NCI-H748 (cell line): ENCODE measurements around the gene ADPRHL1.
"Not testable (repeated sequence)": the region's sequence is repeated elsewhere in the genome, so short reads cannot be mapped to it uniquely, and the experiment has no call there.

Experiments used
- DNase-seq: peaks from one replicate; lab custom pipeline; 2025; ENCODE audit not compliant: unreplicated experiment; lab: John Stamatoyannopoulos, UW

Gene ADPRHL1

DNA sequence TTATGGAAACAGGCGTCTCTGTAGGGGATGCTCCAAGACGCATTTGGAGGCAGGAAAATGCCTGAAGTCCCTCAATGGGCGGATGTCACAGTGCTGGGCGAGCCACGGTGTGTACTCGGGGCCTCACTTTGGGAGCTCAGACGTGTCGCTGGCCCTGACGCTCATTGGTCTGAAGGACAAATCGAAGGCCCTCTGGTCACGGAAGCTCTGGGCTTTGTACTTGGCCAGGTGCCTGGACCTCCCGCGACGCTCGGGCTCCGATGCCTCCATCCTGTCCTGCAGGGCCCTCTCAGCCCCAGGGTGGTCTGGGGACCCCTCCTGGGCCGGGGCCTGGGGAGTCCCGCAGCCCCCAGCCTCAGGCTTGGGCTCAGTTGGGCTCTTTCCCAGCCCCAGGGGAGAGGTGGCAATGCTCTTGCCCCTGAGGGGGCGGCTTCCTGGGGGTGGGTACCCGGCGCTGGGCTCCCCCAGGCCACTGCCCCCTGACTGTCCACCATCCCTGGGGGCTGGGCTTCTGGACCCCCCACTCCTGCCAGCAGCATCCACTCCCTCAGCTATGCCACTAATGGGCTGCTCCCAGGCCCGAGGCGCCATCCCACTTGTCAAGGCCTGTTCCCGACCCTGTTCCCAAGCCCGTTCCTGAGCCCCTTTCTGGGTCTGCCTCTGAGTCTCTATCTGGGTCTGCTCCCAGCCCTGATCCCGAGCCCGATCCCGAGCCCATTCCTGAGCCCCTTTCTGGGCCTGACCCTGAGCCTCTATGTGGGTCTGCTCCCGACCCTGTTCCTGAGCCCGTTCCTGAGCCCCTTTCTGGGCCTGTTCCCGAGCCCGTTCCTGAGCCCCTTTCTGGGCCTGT lies 49.8 kb downstream of the ADPRHL1 start:
- DNase-seq = no peak

DNA sequence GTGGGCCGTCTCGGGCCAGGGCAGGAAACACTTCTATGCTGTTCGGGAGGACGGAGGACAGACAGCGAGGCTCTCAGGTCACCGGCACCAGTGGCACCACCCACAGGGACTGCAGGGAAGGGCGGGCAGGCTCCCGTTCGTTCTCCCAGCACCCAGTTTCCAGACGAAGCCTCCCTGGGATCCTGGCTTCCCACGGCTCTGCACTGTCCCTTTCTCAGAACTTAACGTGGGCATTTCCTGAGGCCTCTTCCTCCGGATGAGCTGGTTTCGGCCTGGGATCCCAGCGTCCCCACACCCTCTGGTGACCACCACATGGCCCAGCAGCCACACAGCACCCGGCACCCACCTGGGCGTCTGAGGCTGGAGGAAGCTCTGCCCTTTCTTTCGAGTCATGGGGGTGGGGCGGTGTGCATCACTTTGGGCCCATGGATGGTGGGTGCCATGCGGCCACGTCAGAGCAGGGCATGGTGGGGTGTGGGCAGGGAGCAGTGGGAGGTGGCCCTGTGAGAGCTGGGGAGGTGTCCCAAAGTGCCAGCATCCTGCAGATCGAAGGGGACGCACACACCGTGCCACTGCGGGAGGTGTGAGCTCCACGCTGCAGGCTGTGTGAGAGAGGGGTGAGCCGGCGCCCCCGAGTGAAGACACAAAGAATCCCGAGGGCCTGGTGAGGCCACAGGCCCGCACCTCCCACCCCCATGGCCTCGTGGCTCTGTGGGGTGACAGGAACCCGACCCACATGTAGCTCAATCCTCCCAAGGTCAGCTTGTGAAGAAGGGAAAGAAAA lies 50.6 kb downstream of the ADPRHL1 start:
- DNase-seq = no peak

DNA sequence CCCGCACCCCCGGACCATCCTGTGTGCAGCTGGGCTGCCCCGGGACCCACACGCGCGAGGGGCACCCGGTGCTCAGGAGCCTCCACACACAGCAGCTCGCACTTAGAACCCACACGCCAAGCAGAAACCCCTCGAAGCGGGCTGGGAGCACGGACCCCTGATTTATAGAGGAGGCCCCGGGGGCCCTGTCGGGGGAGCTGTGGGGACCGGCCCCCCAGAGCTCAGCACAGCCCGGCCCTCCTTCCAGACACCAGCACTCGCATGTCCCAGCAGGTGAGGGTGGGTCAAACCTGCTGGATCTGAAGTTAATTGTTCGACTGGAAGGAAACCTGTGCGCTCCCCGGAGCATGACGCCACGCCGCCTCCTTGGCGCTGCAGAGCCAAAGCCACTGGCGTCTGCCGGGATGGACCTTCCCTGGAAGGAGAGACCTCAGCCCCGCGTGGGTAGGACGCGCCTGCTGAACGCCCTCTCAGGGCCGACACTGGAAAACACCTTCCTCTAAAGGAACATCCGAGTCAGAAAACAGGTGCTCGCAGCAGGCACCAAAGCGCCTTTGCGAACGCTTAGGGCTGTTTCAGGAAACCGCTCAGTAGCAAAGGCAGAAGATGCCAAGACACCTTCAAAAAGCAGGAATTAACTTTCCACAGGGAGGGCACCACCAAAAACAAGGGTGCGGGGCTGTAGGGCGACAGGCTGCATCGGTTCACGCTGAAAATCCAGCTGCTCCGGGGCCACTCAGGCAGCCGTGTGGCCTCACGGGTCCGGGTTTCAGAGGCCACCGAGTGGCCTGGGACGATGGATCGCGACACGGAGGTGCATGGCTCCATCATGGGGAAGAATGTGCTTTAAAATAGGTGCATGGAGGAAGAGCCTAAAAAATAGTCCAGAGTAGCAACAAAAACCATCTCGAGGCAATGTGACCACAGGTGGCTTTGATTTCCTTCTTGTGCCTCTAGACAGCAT lies 51.6 kb downstream of the ADPRHL1 start:
- DNase-seq = no peak

DNA sequence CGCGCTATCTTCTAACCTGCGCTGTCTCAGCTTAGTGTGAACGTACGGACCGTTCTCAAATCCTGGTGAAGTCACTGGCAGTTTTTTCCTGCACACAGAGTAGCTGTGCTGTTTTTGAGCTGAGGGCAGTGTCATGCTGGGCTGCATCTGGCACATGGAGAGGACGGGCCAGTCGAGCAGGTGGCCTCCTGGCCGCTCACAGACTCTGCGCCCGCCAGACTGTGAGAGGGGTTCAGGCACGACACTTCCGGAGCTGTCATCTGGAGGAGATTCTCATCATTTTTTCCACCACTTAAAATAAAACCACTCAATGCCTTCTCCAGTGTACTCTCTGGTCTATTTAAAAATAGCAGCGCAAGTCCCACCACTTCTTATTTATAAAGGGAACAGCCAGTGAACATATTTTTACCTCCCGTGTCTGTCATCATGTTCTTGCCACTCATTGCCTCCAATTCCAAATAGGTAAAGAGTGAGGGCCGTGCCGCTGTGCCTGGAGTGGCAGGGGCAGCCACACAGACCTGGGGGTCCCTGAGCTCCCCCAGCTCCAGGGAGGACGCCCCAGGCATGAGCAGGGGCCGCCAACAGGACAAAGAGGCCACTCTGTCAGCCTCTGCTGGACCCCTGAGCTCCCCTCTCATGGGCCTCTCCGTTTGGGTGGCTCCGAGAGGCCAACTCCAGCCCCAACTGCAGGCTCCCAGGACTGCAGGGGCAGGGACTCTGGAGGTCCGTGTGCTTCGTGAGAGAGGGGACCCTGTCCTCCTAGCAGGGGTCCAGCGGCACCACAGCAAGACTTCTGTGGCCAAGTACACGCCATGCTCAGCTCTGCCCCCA lies 52.5 kb downstream of the ADPRHL1 start:
- no peak for DNase-seq

DNA sequence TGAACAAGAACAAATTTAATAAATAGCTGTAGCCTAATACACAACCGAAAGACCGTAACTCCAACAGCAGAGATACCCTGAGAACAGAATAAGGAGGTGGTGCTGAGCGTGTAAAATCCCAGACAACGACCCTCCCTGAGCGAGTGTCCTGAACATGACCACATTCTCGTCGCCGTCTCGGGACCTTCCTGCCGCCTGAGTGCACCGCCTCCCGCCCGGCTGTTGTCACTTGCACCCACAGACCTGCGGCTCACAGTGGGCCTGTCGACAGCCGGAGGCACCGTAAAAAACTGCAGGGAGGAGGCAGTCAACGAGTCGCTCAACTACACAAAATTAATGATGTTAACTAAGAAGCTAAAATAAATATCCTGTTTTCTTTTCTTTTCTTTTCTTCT lies 53.5 kb downstream of the ADPRHL1 start:
- DNase-seq = no peak

DNA sequence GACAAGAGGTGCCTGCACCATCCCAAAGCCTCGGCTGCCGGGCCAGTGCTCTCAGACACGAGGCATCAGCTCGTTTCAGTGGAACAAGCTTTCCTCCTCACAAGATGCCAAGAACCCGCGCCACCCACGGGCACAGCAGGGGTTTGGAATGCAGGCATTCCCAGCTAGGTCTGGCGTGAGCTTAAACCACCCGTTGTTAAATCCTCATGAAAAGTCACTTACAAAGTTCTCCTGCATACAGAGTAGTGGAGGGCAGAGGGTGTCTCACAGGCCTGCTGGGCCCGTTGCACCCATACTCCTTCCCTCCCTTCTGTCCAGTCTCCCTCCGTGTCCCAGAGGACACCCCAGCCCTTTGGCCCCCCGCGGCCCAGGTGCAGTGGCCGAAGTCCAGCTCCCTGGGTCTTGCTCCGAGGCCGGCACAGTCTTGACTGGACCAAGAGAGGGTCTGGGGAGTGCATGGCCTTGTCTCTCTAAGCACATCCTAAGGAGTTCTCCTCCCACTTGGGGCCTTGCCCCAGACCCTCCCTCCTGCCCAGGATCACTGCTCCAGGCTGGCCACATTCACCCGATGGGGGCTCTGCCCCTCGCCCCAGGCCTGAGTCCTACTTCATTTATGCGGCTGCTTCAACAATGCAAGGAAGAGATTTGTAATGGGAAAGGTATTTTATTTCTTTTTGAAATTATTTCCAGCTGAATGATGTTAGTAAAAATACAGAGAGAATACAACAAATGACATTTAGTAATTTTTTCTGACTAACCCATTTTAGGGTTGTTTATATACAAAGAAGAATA lies 54.1 kb downstream of the ADPRHL1 start:
- no peak for DNase-seq

DNA sequence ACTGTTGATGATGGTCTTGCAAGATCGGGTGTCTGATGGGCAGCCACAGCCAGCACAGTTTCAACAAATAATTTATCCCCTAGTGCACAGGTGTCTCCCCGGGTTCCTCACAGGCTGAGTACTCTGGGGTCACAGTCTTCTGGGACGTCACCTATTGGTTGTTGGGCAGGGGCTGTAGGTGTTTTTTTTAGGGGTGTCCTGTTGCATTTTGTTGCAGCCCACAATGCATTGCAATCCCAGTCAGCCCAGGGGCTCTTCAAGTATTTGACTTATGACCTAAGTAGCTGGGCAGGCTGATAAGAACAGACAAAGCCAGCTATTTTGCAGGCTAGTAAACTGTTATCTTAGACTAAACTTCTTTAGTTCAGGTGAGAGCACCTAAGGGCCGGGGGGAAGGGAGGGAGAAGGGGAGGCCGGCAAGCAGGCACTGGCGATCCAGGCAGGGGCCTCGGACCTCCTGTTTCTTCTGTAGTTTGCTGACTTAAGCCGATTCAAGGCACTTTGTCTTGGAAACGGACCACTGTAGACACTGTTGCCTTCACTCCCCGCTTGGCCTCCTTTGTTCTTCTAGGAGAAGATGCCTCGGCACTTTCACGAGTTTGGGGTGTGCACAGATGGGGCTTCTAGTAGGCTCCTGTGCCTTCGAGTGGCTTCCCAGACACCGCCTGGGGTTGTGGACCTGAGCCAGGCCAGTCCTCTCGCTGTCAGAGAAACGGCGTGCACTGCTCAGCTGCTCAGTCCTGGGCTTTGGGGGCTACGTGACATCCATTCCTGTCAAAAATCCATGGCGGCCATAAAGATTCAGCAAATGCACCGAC lies 55.5 kb downstream of the ADPRHL1 start:
- no peak for DNase-seq

DNA sequence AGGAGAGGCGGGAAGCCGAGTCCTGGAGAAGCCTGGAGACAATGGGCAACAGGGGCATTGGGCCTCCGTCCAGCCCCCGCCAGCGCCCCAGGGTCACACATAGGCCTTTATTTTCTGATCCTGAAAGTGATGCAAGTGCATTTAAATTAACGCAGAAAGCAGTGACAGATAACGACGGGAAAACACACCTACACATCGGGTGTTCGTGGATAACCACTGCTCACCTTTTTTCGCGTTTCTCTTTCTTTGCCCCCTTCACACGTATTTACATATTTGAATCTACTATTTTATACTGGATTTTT lies 59.0 kb downstream of the ADPRHL1 start:
- DNase-seq = no peak

DNA sequence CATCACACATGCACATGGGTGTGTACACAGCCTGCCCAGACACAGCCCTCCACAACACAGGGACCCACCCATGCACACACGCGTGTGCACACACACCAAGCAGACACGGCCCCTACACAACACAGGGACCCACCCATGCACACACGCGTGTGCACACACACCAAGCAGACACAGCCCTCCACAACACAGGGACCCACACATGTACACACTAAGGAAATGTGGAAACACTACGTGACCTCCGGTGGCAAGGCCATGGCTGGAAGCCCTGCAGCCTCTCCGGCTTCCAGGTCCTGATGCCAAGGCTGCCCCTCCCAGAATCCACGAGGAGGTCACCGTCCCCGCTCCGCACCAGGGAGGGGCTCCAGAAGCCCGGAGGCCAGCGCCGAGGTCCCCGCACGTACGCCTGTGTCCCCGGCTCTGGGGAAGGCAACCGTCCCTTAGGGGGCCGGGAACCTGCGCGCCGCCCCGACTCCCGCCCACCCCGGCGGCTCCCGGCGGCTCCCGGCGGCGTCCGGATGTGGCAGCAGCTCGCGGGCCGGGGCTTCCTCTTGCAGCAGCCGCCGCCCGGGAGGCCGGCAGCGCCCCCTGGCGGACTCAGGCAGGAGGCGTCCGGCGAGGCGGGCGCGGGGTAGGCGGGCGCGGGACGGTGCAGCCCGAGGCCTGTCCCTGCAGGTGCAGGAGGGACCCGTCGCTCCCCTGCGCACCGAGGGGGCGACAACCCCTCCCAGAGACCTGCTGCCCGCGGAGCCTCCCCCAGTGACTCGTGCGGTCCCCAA lies 59.5 kb downstream of the ADPRHL1 start:
- peak; percentile 84 for DNase-seq

DNA sequence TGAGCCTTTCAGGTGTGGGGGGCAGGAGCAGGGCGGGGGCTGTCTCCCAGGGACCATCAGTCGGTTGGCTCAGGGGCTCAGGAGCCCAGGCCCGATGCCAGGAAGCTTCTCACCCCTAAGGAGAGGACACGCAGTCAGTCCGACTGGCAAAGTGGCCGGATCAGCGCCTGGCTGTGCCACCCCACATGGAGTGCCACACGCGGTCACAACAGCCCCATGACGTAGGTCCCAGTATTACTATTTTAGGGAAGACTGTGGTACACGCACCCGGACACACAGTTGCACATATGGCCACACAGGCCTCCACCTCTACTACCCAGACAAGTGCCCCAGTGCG lies 60.1 kb downstream of the ADPRHL1 start:
- DNase-seq = no peak

DNA sequence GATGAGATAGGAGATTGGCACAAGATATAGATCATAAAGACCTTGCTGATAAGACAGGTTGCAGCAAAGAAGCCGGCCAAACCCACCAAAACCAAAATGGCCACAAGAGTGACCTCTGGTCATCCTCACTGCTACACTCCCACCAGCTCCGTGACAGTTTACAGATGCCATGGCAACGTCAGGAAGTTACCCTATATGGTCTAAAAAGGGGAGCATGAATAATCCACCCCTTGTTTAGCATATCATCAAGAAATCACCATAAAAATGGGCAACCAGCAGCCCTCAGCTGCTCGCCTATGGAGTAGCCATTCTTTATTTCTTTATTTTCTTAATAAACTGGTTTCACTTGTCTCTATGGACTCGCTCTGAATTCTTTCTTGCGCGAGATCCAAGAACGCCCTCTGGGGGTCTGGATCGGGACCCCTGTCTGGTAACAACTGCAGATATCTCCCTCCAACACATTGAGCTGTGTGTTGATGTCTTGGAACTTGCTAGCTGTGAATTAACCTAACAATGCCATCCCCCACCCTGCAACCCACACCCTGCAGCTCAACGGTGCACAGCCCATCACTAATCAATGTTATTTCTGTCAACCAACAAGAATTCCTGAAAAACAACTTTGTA lies 62.3 kb downstream of the ADPRHL1 start:
- no peak for DNase-seq

DNA sequence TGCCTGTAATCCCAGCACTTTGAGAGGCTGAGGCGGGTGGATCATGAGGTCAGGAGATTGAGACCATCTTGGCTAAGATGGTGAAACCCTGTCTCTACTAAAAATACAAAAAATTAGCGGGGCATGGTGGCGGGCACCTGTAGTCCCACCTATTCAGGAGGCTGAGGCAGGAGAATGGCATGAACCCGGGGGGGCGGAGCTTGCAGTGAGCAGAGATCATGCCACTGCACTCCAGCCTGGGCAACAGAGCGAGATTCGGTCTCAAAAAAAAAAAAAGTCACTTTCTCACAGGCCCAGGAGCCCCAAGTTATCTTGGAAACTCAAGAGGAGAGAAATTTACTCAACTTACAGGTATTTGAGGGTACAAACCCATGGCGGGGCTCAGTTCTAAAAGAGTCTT lies 63.7 kb downstream of the ADPRHL1 start:
- not testable (repeated sequence) for DNase-seq

DNA sequence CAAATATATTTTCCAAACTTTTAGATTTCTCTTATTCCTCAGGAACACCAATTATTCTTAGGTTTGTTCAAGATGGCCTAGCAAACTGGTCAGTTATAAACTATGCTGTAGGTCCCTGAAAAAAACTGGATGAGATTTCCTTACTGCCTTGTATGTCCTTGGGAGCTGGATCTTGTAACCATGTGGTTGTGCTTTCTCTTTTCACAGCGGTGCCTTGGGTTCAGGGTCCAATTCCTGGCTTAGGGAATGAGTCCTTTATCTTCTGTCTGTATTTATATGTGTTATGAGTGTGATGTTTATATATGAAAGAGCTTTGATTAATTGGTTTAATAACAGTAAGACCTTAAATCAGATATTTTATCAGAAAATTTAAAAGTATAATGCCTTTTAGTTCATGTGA lies 65.9 kb downstream of the ADPRHL1 start:
- no peak for DNase-seq

DNA sequence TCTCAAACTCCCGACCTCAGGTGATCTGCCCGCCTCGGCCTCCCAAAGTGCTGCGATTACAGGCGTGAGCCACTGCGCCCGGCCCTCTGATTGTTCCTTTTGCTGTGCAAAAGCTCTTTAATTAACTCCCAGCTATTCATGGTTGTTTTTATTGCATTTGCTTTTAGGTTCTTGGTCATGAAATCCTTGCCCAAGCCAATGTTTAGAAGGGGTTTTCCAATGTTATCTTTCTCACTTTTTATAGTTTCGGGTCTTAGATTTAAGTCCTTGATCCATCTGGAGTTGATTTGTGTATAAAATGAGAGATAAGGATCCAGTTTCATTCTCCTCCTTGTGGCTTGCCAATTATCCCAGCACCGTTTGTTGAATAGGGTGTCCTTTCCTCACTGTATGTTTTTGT lies 70.2 kb downstream of the ADPRHL1 start:
- DNase-seq = no peak

DNA sequence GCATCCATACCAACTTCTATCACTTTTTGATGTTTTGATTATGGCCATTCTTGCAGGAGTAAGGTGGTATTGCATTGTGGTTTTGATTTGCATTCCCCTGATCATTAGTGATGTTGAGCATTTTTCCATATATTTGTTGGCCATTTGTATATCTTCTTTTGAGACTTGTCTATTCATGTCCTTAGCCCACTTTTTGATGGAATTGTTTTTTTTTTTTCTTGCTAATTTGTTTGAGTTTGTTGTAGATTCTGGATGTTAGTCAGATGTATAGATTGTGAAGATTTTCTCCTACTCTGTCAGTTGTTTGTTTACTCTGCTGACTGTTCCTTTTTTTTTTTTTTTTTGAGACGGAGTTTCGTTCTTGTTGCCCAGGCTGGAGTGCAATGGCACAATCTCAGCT lies 70.7 kb downstream of the ADPRHL1 start:
- not testable (repeated sequence) for DNase-seq

DNA sequence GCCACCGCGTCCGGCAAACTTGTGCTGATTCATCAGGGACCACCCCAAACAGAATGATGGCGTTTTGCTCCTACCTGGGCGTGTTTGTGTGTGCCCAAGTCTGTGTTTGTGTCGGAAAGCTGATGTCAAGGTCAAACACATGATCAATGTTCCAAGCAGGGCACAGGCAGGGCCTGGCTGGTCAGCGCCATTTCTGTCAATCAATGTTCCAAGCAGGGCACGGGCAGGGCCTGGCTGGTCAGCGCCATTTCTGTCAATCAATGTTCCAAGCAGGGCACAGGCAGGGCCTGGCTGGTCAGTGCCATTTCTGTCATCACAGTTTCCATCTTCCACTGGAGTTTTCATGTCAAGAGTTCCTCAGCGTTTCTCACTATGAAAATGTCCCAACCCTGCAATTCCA lies 74.5 kb downstream of the ADPRHL1 start:
- DNase-seq = no peak

DNA sequence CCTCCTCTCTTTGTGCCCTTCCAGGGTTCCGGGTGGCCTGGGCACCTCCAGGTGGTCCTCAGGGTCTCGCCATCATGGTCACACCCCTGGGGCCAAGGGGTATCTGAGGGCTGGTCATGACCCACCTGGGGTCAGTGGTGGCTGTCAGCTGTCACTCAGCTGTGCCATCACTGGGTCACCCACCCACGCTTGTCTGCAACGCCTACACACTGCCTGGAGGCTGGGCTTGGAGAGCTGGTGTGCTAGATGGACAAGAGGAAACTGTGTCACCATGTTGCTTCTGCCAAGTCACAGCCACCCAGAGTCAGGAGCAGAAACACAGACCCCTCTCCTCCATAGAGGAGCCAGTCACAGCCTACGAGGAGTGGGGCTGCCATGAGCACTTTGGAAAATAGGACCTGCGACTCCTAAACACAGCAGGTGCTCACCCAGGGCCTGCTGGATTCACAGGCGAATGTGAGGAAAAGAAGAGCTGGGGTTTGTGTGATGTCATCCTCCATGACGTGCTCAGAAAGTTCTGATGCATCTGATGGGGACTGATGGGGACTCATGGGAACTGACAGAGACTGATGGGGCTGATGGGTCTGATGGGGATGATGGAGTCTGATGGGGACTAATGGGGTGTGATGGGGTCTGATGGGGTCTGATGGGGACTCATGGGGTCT lies 78.6 kb downstream of the ADPRHL1 start:
- DNase-seq = no peak
